Measurements from ENCODE around the gene ATP8A2.

DNA sequence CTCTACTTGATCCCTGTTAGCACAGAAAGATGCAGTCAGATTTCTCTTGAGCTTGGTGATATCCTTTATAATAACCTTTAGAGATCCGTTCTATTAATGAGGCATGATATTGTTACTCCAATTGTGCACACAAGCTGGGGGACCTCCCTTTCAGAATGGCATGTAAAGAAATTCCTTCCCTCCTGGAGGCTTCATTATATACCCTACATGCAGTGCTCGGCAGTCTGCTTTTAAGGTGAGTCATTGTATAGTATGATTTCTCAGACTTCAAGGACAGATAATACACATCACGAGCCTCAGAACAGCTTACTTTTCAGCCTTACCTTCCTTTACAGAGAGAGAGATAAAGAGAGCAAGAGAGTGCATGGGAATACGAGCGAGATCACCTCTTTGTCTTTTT, 261.3 kb downstream of the ATP8A2 start:
- TF ChIP-seq, protein P1, sequence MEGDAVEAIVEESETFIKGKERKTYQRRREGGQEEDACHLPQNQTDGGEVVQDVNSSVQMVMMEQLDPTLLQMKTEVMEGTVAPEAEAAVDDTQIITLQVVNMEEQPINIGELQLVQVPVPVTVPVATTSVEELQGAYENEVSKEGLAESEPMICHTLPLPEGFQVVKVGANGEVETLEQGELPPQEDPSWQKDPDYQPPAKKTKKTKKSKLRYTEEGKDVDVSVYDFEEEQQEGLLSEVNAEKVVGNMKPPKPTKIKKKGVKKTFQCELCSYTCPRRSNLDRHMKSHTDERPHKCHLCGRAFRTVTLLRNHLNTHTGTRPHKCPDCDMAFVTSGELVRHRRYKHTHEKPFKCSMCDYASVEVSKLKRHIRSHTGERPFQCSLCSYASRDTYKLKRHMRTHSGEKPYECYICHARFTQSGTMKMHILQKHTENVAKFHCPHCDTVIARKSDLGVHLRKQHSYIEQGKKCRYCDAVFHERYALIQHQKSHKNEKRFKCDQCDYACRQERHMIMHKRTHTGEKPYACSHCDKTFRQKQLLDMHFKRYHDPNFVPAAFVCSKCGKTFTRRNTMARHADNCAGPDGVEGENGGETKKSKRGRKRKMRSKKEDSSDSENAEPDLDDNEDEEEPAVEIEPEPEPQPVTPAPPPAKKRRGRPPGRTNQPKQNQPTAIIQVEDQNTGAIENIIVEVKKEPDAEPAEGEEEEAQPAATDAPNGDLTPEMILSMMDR (IDR thresholded peaks at IDR 0.05): no peak
- no peak for TF ChIP-seq EP300 (IDR thresholded peaks at IDR 0.05)
